Stimulated activated CD4-positive, alpha-beta T cell treated with anti-CD3 and anti-CD28 coated beads, Interleukin-4, amount 100 ng/mL, for 24 hours (primary cell): Measurements from ENCODE around the gene FHL2.
"Not testable (repeated sequence)": the region's sequence is repeated elsewhere in the genome, so short reads cannot be mapped to it uniquely, and the experiment has no call there.

Experiments
- DNase-seq: peaks from one replicate; pipeline ENCODE4 v3.0.0-alpha.2; 2020

Gene FHL2, protein sequence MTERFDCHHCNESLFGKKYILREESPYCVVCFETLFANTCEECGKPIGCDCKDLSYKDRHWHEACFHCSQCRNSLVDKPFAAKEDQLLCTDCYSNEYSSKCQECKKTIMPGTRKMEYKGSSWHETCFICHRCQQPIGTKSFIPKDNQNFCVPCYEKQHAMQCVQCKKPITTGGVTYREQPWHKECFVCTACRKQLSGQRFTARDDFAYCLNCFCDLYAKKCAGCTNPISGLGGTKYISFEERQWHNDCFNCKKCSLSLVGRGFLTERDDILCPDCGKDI

GRCh38 chr2:105398336-105399206, at the start of gene FHL2:
FHL2 (minus strand) TSS chr2:105399051; CDS start chr2:105386516, 12,535 bp downstream.
- DNase-seq = peak; percentile 70

GRCh38 chr2:105447476-105447875, 48.6 kb upstream of the FHL2 start:
- DNase-seq = no peak

GRCh38 chr2:105446501-105446900, 47.6 kb upstream of the FHL2 start:
- no peak for DNase-seq

DNA sequence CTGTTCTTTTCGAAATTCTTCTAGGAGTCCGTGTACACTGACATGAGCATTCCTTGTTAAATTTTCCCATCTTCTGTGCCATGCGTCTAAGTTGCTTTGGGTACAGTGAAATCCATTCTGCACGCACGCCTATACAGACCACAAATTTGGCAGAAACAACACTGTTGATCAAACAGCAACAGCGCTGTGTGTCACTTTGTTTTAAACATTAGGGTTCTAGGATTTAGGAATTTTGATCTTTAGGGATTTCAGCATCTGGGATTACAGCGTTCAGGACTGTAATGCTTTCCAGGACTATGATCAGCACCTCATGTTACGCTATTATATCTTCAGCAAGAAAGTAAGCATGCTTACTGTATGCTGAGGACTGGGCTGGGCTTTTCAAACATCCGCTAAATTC, 47.1 kb upstream of the FHL2 start:
- DNase-seq = no peak

DNA sequence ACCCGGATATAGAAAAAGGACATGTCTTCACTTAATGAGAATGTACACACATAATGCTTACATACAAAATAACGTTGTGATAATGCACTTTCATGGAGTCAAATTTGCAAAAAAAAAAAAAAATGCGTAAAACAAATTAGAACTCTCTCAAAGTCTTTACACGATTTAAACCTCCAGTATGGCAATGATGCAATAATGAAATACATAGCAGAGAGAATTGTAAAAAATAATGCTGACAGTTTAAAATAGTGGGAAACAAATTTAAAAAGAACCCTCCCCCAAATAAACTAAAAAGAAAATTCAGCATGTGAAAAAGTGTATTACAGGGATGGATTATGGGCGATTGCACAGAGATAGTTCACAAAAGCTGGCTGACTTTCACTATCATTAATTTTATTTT, 46.6 kb upstream of the FHL2 start:
- no peak for DNase-seq

DNA sequence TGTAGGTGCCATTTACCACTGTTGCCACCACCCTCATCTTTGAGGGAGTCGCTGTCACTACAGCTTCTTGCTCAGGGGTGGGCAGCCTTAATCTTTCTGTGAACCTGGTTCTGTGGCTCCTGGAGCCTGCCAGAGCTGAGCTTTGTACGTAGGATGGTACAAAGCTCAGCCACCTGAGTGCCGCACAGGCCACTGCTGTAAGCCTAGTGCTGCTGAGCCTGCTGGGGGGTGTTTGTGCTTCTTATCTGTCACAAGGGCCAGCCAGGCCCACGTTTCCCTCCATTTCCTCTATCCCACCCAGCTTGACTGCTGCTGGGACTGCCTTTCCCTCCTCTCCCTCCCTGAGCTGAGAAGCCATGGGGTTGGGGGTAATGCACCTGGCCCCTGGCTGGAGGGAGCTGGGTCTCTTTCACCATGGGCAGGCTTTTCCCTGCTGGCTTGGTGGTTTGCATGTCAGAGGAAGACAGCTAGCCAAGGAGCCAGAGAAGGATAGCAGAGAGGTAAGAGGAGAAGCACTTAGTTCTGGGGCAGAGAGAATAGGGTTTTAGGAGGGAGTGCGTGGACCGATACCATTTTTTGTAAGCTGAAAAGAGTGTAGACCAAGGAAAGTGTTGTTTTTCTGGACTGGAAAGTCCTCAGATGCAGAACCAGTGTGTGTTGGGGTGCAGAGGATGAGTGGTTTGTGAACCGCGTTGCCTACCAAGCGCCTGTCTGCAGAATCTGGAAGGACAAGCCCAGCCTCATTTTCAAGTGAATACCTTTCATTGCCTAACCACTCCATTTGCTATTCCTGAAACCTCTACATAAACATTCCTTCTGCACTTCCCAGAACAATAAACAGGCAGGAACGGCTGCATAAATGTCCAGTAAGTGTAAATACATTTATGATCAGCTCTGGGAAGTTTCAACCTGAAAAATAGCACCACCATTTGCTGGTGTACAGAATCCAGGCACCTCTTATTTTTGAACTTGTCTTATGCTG, 45.1 kb upstream of the FHL2 start:
- DNase-seq = no peak

DNA sequence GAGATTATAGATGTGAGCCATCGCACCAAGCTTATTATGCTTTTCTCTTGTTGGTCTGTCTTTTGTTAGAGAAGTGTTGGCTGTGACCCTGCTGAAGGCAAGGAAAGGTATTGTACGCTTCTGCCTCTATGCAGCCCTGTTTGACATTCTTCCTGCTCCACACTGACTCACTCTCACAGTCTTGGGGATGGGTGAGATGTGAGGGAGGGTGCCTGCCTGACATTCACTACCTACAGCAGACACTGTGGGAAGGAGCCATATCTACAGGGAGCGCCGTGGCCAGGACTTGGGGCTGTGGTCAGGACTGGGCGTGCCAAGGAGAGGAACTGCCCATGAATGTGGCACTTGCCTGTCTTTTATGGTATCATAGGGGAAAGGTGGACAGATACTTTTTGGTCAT, 43.9 kb upstream of the FHL2 start:
- DNase-seq = no peak

- DNase-seq = no peak
These were observed 43.2 kb upstream of the FHL2 start for GRCh38 chr2:105442056-105442455.

GRCh38 chr2:105439141-105439540, 40.3 kb upstream of the FHL2 start:
- no peak for DNase-seq

DNA sequence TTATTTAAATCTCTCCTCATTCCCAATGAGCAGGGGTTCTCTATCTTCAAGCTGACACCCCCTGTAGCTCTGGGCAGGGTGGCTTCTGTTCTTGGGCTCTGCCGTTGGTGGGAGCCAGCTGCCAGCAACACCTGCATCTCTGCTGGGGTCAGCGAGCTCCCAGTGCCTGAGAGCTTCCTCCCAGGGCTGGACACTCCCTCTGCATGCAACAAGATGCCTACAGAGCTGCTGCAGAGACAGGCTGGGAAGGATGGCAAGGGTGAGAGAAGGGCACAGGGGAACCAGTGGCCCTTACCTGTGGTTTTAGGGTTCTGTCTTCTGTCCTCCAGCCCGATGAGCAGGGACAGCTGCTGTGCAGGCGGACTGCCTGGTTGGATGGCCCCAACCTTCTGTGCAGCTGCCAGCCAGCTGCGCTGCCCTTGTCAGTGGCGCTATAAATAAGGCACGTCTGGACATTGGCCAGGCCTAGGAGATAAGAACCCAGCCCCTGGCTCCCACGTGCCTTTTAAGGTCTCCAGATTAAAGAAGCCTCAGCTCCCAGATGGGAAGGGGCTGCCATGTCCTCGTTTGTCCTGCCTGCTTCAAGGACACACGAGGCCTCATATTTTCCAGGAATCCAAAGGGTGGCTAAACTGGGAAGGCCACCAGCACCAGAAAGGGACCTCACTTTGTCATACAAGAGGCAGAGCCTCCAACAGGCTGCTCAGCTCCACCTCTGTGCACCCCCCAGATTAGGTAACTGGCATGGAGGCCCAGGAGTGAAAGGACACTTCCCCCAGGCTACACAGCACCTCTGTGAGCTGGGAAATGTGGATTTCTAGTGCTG, 39.5 kb upstream of the FHL2 start:
- no peak for DNase-seq

- no peak for DNase-seq
These were observed 38.9 kb upstream of the FHL2 start for GRCh38 chr2:105437708-105438103.

DNA sequence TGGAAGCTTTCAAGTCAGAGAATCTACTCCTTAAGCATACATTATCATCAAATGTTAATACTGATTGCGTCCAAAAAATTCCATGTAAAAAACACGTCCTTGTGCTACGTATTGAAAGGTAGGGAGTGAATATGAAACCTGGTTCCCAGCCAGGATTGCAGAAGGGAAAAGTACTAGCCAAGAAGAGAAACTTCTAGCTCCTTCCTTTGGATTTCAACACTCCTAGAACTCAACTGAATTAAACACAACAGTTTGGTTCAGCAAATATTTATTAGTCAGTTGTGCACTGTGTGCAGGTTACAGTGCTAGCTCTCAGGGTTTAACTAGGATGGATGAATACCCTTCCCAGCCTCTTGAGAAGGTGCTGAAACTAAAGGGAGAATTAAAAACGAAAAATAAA, 33.9 kb upstream of the FHL2 start:
- DNase-seq = no peak

DNA sequence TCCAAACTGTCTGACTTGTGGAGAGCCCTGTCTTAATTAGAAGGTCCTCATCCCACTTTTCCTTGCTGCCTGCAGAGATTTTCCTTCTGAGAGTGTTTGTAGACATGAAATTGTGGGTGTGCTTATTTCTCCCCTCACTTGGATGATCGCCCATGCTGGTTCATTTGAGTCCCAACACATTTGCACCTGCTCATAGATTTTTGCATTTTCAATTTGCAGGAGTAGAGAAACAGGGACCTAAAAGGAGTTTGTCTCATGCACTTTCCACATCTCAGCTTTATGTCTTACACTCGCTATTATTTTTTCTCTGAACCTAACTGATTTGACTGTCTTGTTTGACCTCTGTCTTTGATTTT, 33.2 kb upstream of the FHL2 start:
- DNase-seq = no peak

GRCh38 chr2:105431367-105432043, 32.7 kb upstream of the FHL2 start:
- no peak for DNase-seq

GRCh38 chr2:105428387-105429018, 29.7 kb upstream of the FHL2 start:
- no peak for DNase-seq

- no peak for DNase-seq
These were observed 28.6 kb upstream of the FHL2 start for GRCh38 chr2:105427485-105427884.

DNA sequence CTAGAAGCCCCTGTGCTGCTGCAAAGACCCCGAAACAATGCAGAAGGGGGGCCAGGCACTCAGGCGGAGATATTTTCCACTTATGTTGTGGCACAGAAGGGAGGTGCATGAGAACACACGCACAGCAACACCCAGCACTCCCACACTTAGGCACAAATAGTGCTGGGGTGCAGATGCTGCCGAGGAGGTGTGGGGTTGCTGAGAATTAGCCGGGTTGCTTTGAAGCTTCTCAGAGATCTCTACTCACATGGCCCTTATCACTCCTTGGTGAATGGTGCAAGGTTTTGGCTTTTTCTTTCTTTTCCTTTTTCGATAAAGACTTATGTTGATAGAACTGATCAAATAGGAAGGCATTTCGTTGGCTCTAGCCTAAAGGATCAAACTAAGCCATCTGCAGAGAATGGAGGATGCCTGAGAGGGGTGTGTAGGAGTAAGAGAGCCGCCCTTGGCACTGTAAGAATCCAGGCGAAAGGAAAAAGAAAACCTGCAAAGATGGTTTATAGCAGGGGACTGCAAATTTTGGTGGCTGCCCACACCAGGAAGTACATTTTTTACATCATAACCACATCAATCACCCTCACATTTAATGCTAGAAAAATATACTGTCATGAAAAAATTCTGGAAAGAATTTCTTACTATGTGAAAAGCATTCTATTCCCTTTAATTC, 27.9 kb upstream of the FHL2 start:
- DNase-seq = no peak

GRCh38 chr2:105425936-105426625, 27.2 kb upstream of the FHL2 start:
- no peak for DNase-seq

DNA sequence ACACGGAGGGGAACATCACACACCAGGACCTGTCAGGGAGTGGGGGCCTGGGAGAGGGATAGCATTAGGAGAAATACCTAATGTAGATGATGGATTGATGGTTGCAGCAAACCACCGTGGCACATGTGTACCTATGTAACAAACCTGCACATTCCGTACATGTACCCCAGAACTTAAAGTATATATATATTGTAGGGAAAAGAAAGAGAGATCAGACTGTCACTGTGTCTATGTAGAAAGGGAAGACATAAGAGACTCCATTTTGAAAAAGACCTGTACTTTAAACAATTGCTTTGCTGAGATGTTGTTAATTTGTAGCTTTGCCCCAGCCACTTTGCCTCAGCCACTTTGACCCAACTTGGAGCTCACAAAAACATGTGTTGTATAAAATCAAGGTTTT, 26.0 kb upstream of the FHL2 start:
- not testable (repeated sequence) for DNase-seq

GRCh38 chr2:105422801-105423200, 23.9 kb upstream of the FHL2 start:
- no peak for DNase-seq
